ENCODE data around the gene TBC1D10A.

TBC1D10A gene

DNA sequence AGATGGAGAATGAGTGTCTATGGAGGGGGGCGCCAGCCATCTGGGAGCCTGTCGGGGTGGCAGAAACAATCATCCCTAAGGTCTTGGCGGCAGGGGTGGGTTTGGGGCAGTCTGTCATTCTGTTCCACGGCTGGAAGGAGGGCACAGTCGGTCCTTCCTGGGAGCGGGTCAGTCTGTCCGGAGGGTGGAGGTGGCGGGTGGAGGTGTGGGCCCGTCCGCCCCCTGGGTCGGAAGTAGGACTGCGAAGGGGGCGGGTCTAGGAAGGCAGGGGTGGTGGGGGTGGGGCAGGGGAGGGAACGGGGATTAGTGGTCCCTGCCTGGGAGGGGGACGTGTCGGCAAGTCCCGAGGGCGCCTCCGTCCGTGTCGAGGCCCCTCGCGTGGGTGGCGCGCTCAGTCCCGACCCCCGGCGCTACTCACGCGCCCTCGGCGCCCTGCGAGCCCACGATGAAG is 461 bp downstream of the TBC1D10A start:
- H3K4me3 ChIP-seq (ENCODE audit: low read length), result peak overlapping the region; percentile 84
- DNase-seq (ENCODE audit: low read depth), result no peak
- TF ChIP-seq, protein P1, sequence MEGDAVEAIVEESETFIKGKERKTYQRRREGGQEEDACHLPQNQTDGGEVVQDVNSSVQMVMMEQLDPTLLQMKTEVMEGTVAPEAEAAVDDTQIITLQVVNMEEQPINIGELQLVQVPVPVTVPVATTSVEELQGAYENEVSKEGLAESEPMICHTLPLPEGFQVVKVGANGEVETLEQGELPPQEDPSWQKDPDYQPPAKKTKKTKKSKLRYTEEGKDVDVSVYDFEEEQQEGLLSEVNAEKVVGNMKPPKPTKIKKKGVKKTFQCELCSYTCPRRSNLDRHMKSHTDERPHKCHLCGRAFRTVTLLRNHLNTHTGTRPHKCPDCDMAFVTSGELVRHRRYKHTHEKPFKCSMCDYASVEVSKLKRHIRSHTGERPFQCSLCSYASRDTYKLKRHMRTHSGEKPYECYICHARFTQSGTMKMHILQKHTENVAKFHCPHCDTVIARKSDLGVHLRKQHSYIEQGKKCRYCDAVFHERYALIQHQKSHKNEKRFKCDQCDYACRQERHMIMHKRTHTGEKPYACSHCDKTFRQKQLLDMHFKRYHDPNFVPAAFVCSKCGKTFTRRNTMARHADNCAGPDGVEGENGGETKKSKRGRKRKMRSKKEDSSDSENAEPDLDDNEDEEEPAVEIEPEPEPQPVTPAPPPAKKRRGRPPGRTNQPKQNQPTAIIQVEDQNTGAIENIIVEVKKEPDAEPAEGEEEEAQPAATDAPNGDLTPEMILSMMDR (conservative IDR thresholded peaks at IDR 0.05; ENCODE audit: low read length), result no peak

DNA sequence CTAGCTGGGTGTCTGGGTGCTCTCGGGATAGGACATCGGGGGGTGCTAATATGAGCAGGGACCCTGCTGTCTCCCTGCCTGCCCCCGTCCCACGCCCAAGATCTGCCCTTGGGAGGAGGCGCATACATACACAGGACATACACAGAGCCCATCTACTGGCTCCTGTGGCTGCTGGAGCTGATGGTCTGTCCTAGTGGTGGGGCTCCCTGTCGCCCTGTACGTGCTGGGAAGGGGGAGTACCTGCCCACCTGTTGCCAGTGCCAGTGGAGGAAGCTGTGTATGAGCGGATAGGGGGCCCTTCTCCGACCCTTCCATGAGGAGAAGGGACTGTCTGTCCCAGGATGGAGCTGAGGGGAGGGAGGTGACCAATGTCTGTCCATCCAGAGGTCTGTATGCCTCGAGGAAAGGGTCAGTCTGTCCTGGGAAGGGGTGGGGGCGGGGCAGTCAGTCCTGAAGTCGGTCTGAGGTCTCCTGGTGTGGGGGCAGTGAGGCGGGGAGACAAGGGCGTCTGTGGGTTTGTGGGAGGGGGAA is 952 bp downstream of the TBC1D10A start:
- H3K4me3 ChIP-seq (ENCODE audit: low read length), result peak overlapping the region; percentile 84
- DNase-seq (ENCODE audit: low read depth), result no peak
- TF ChIP-seq, protein P1 (conservative IDR thresholded peaks at IDR 0.05; ENCODE audit: low read length), result no peak

DNA sequence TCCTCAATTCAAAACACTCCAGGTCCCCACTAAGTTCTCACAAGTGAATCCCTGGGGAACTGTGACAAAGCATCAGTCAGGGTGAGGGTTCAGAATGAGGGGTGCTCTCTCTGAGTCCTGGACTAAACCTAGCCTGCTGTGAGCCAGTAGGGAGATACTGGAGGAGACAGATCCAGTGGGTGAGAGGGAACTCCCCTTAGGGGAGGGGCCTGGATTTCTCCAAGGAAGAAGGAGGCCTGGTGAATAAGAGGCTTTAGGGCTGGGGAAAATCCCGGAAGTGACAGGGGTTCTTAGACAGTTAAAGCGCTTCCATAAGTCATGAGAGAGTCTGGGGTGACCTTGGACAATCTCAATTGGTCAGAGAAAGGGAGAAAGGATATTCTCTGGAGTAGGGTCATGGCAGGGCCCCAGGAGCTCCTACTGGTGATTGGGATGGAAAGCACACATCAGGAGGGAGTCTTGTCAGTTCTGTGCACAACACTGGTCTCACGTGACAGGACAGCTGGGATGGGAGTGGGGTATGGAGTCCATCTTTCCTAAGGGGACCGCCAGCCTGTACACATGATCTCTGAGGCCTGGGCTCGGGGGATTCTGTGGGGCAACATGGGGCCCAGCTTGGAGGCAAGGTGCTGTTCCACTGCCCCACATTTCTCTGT is 1.5 kb downstream of the TBC1D10A start:
- peak overlapping the region; percentile 84 for H3K4me3 ChIP-seq (ENCODE audit: low read length)
- DNase-seq (ENCODE audit: low read depth), result peak; percentile 87
- TF ChIP-seq, protein P1 (conservative IDR thresholded peaks at IDR 0.05; ENCODE audit: low read length), result no peak

DNA sequence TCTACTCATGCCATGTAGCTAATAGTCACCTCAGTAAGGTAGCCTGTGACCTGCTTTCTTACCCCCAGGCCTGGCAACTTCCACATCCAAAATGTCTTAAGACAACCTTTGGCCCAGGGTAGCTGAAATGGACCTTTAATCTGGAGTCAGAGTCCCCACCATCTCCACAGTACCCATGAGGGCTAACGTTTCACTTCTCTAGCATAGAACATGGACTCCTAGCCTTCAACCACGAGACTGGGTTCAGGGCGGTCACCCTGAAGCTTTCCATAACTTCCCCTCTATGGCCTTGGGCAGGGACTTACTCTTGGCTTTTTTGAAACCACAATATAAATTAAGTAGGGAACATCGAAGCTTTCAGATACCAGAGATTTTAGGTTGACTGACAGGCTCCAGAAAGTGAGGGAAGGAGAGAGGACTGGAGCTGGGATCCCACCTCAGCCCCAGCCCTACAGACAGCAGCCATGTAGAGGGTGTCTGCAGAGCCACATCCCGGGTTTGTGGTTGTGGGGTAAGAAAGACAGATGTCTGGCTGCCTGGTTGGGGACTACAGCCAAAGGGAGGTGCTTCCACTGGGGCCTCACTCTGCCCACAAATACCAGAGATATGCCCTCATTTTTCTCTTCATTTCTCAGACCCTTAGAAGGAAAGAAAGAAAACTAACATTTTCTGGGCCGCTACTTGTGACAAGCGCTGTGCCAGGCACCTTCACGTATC is 2.6 kb downstream of the TBC1D10A start:
- TF ChIP-seq, protein P1 (conservative IDR thresholded peaks at IDR 0.05; ENCODE audit: low read length), result no peak
- peak; percentile 87 for DNase-seq (ENCODE audit: low read depth)
- H3K4me3 ChIP-seq (ENCODE audit: low read length), result peak overlapping the region; percentile 84

DNA sequence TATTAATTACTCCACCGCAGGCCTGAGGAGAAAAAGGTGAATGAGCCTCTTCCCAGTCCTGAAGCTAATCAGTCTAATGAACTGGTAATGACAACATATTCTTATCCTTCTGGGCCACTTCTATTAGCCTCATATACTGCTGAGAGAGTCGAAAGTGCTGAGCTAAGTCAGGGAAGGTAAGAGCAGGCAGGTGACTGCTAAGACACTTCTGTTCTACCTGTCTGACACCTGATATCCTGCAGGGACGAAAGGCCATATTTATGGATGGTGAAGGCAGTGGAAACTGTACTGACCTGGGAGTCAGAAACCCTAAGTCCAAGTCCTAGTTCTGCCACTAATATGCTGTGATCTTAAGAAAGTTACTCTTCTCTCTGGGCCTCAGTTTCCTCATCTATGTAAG is 3.5 kb downstream of the TBC1D10A start:
- TF ChIP-seq, protein P1 (conservative IDR thresholded peaks at IDR 0.05; ENCODE audit: low read length), result no peak
- DNase-seq (ENCODE audit: low read depth), result no peak
- H3K4me3 ChIP-seq (ENCODE audit: low read length), result no peak overlapping the region

DNA sequence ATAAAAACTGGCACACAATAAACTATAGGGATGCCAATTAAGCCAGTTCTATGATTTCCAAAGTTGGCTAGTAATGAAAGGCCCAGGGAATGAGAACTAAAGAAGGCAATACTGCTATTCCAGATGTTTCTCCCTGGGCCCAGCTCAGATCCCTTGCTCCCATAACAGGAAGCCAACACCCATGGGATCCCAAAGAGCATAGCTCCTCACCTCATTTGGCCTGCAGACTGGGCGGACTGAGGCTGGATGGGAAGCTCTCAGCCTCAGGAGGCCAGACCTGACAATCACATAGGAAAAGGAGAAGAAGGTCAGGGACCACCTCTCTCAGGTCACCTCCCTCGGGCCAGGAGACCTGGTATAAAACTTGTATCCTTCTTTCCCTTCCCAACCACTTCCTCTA is 5.3 kb downstream of the TBC1D10A start:
- H3K4me3 ChIP-seq (ENCODE audit: low read length), result no peak overlapping the region
- TF ChIP-seq, protein P1 (conservative IDR thresholded peaks at IDR 0.05; ENCODE audit: low read length), result no peak
- DNase-seq (ENCODE audit: low read depth), result no peak
